ENCODE results near the gene HYCC1.

GRCh38 chr7:23061327-23061726 lies 47.4 kb upstream of the HYCC1 start:
- no peak for TF ChIP-seq SUZ12 (IDR thresholded peaks at IDR 0.05; ENCODE audit: extremely low read depth, insufficient read depth, insufficient read length)
- no peak for TF ChIP-seq YY1 (IDR thresholded peaks at IDR 0.05; ENCODE audit: insufficient read depth, insufficient read length)
- TF ChIP-seq ZNF274 (IDR thresholded peaks at IDR 0.05; ENCODE audit: low read depth, low read length) = no peak
